Motor neuron (in vitro differentiated cells): ENCODE results near the gene PSMC3. TPM values are rescaled to one million over a fixed set of nuclear protein-coding genes. Genes with fewer than 3 reads are reported as not detected.
A peak's percentile ranks its signal among the peaks of the same experiment; 100 is the strongest.

Experiments
- ATAC-seq, 8 experiments: fragments of 200-7000 bp; cut with Tn5 transposase; replicated peaks in 6 of 8; 2 replicates each; pipeline ENCODE4 v1.8.0; 2021; ENCODE audit warnings: mild to moderate bottlenecking in 8 of 8, moderate library complexity in 8 of 8
- H3K27ac ChIP-seq, 2 donors: fragments of 250-450 bp; sonication (Bioruptor Pico); 2 replicates each; pipeline ENCODE4 v1.9.0; 2021; ENCODE audit warnings: antibody characterized with exemption in 2 of 2, mild to moderate bottlenecking in 2 of 2, moderate library complexity in 1 of 2
- H3K4me1 ChIP-seq, 2 donors: fragments of 250-450 bp; sonication (Bioruptor Pico); replicated peaks in 1 of 2; 2 replicates each; pipeline ENCODE4 v1.6.1; 2021; ENCODE audit warnings: antibody characterized with exemption in 2 of 2, mild to moderate bottlenecking in 2 of 2, moderate library complexity in 1 of 2
- H3K4me3 ChIP-seq, 5 donors: fragments of 250-450 bp; sonication (Bioruptor Pico); 2 replicates each; pipeline ENCODE4 v1.9.0; 2021; ENCODE audit warnings: antibody characterized with exemption in 5 of 5, mild to moderate bottlenecking in 5 of 5, moderate library complexity in 4 of 5
- WGBS, 10 experiments: fragments of 450-650 bp; shearing (Covaris generic); methylation state at CpG; one replicate each; pipeline ENCODE4 v1.0.0; 2022; 5-methylcytosine and 5-hydroxymethylcytosine counted together
- in situ Hi-C, 9 experiments: fragments of 400-800 bp; cut with MboI; loops; one replicate each; pipeline ENCODE4 v1.15.0; 2021; ENCODE audit warnings: low sequenced_read_pairs in 9 of 9, low pct_unique_long_range_greater_than_20kb in 2 of 9; ENCODE audit not compliant: unreplicated experiment in 9 of 9
- total RNA-seq, 8 experiments: library from RNA; unstranded; fragments of 300-600 nt; gene quantifications; 2 replicates each; pipeline versions ENCODE4 v1.2.3 to v1.2.4, GENCODE V29; 2022

Gene PSMC3
- total RNA-seq, 8 experiments from 2014 or later: 106 to 245 (median 159) TPM

DNA sequence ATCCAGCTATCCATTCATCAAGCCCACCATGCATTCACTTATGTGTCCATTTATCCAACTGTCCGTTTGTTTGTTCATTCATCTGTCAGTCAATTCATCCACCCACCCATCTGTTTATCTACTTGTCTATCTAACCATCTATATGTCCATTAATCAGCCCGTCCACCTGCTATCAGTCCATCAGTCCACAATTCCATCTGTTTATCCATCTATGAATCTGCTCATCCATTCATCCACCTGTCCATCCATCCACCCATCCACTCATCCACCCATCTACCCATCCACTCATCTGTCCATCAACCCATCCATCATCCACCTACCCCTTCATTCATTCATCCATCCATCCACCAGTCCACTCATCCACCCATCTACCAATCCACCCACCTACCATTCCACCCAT, 46.9 kb downstream of the PSMC3 start:
- no peak overlapping the region for H3K4me3 ChIP-seq
- 52 to 100% (median 83%) methylated on average over 2 of the region's 2 CpGs; no CpG with 5 or more reads in 3 of the 10 experiments for WGBS, 10 experiments
- in situ Hi-C loops: no loop called here
- no peak for ATAC-seq
- peaks cover 5 to 8% of the 10 kb centered on the region in 2 donors for H3K4me1 ChIP-seq
- no peak overlapping the region for H3K27ac ChIP-seq

DNA sequence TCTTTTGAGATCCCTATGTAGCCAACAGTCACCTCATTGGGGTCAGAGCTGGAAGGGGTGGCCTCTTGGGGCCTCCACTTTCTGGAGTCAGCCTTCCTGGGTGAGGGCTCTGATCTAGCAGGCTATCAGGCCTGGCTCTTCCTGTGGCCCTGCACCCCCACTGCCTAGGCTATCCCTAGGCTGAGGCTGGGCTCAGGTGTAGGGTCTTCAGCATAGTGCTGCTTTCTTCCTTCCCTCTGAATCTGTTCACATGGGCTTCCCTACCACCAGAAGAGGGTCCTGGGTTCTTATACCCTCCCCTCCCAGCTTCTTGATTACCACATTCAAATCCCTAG, 47.4 kb downstream of the PSMC3 start:
- peak in 3 of 8 experiments; percentile 3 to 11 (median 7) for ATAC-seq
- Histone ChIP-seq H3K4me1 (peaks cover 5 to 8% of the 10 kb centered on the region in 2 donors), H3K27ac (no peak overlapping the region)

DNA sequence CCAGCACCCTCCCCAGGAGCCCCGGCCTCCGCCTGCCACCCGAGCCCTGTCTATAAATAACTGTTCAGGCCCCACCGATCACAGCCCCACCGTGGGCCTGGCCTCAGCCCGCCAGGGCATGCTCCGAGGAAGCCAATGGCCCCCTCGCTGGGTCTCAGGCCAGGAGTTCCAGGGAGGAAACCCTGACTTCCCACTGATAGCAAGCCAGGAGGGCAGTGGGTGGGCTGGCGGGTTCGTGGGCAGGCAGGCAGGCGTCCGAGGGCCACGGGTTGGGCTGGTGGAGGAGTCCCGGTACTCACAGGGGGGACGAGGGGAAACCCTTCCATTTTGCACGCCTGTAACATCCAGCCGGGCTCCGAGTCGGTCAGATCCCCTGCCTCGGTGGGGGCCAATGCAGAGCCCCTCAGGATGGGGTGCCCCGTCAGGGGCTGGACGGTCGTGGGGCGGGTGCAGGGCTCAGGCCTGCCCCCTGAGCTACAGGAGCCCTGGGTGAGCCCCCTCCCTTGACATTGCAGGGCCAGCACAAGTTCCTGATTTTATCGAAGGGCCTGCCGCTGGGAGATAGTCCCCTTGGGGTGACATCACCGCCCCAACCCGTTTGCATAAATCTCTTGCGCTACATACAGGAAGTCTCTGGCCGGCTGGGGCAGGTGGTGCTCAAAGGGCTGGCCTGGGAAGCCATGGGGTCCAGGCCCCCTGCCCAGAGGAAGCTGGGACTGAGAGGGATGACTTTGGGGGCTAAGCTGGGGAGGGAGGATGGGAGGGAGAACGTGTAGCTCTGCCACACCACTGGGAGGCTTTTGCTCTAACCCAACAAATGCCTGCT, 48.0 kb downstream of the PSMC3 start, which contains the start of gene SPI1:
Gene SPI1, minus strand, starts transcription at position 538 of the 826 bp plus-strand sequence. Its CDS starts 194 bp downstream, at position 344.
- peaks cover 5 to 8% of the 10 kb centered on the region in 2 donors for H3K4me1 ChIP-seq
- 60 to 68% methylated on average over 3 to 5 of the region's 31 CpGs; no CpG with 5 or more reads in 8 of the 10 experiments for WGBS, 10 experiments
- no peak within 1 kb of the TSS for H3K27ac ChIP-seq
- ATAC-seq: peak in 5 of 8 experiments; percentile 61 to 79 (median 72)
- in situ Hi-C loops: no loop called here
- H3K4me3 ChIP-seq: no peak within 1 kb of the TSS

More for the DNA sequence above, 47.4 kb downstream of the PSMC3 start:
- no peak overlapping the region for H3K4me3 ChIP-seq
- in situ Hi-C loops: no loop called here

DNA sequence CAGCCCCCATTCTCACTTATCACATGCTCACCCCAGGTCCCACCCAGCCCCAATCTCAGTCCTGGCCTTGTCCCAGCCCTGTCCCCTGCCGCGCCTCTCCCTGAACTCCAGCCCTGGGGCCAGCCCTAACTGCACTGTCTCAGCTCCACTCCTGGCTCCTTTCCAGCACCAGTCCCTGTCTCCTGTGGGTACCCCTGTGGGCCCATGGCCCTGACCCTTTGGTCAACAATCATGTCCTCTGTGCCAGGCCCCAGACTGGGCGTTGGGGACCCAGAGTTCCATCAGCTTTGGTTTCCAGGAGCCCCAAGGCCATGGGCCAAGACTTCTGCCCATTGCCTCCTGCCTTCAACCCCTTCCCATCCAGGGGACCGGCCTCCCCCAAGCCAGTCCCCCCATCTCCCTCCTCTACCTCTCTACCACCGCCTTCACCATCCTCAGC, 48.6 kb downstream of the PSMC3 start:
- Histone ChIP-seq H3K4me1 (peaks cover 5 to 8% of the 10 kb centered on the region in 2 donors), H3K4me3 (no peak overlapping the region), H3K27ac (no peak overlapping the region)
- no peak for ATAC-seq
- in situ Hi-C loops: no loop called here
- WGBS, 10 experiments: no CpG with 5 or more reads among the region's 5 CpGs

DNA sequence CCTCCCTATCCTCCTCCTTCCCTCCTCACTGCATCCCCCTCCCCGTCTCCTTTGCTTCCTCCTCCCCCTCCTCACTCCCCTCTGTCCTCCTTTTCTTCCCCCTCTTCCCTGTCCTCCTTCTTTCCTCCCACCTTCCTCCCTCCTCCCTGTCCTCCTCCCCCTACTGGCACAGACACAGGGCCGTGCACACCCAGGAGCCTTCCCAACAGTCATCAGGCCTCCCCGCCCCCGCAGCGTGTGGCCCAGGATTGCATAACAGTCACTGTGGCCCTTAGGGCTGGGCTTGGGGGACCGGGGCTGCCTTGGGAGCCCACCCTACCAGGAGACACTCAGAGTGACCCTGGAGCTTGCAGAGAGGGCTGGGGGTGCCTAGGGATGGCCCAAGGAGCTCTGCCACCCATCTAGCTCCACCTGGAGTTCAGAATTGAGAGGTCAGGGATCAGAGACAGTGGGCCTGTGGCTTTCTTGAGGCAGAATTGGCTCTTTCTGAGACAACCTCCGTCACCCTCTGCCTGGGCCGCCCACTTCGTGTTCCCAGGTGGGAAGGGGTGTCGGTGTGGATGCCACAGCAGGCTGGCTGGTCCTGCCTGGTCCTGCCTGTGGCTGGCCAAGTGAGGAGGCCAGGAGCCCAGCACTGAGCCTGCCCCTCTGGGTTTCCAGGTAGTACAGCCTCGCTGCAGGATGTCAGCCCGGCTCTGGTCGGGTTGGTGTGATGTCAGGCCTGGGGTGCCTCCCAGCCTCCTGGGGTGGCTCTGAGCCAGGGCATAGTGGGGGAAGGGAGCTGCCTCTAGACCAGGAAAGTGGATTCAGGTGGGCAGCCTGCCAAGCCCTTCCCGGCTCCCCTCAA, 49.5 kb downstream of the PSMC3 start:
- 80 to 100% methylated on average over 1 of the region's 14 CpGs; no CpG with 5 or more reads in 8 of the 10 experiments for WGBS, 10 experiments
- in situ Hi-C loops: no loop called here
- ATAC-seq: peak in 2 of 8 experiments; percentile 20 to 55
- no peak overlapping the region for H3K27ac ChIP-seq
- H3K4me1 ChIP-seq: peaks cover 5 to 8% of the 10 kb centered on the region in 2 donors
- H3K4me3 ChIP-seq: no peak overlapping the region

DNA sequence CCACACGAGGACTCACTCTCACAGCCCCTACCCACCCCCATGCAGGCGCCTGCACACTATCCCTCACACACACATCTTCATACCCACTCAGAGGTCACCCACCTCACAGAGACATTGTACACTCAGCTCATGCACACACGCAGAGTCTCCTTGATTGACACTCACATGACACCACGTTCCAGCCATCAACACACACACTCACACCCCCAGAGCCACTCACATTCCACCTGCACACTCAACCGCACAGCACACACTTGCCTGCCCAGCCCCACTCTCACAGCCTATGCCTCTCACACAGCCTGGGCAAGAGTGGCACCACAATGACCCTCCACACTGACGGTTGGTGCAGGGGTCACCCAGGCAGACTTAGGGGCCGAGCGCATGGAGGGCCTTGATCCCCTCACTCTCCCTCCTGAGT, 50.1 kb downstream of the PSMC3 start:
- H3K27ac ChIP-seq: no peak overlapping the region
- no peak overlapping the region for H3K4me3 ChIP-seq
- in situ Hi-C loops: no loop called here
- peaks cover 5 to 8% of the 10 kb centered on the region in 2 donors for H3K4me1 ChIP-seq
- no peak for ATAC-seq
- whole genome bisulfite sequencing, 10 experiments: 40 to 80% (median 75%) methylated on average over 1 to 2 of the region's 8 CpGs; no CpG with 5 or more reads in 7 of the 10 experiments

DNA sequence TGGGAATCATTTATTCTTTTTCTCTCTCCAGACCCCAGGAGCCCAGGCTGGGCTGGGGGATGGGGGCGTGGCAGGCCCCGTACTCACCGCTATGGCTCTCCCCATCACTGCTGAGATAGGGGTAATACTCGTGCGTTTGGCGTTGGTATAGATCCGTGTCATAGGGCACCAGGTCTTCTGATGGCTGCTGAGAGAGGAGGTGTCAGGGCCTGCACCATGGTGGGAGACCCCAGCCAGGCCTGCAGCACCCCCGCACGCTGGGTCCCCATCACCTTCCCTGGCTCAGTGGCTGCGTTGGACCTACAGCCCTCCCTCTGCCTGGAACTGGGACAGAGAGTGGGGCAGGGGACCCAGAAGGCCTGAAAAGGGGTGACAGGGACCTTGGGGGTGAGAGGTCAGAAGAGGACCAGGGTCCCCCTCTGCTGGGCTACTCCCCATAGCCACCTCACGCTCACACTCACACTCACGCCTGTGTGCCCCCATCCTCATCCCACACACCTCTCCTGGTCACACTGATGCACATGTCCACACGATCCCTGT, 50.6 kb downstream of the PSMC3 start:
- no peak overlapping the region for H3K4me3 ChIP-seq
- ATAC-seq: no peak
- H3K27ac ChIP-seq: no peak overlapping the region
- in situ Hi-C loops: no loop called here
- peaks cover 5 to 8% of the 10 kb centered on the region in 2 donors for H3K4me1 ChIP-seq
- WGBS, 10 experiments: 20 to 100% (median 88%) methylated on average over 1 to 9 of the region's 13 CpGs; no CpG with 5 or more reads in 2 of the 10 experiments

DNA sequence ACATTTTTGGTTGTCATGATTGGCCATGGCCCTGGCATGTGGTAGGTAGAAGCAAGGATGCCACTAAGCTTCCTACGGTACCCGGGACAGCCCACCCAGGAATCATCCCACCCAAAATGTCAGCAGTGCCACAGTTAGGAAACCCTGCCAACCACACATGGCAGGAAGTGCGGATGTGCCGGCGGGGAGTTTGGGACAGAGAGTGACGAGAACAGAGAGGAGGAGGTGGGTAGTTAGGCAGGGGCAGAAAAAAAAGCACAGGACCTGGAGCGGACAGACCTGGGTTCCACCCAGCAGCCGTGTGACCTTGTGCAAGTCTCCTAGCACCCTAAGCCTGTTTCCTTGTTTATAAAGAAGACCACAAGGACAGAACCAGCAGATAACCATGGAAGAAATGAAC, 51.2 kb downstream of the PSMC3 start:
- WGBS, 10 experiments: 61 to 100% (median 80%) methylated on average over 1 to 5 of the region's 8 CpGs; no CpG with 5 or more reads in 5 of the 10 experiments
- Histone ChIP-seq H3K27ac (no peak overlapping the region), H3K4me3 (no peak overlapping the region), H3K4me1 (peaks cover 5 to 8% of the 10 kb centered on the region in 2 donors)
- no peak for ATAC-seq
- in situ Hi-C loops: no loop called here

DNA sequence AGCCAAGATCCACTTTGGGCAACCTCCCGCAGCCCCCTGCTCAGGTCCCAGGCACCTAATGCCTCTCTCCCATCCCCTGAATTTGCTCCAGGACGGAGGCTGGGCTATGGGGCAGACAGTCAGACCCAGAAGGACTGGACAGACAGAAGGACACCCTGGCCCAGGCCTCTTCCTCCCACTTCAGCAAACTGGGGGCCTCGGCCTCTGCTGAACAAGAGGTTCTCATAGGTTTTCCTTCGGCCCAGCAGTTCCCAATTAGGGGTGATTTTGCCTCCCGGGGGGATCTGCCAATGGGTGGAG, 51.6 kb downstream of the PSMC3 start:
- H3K27ac ChIP-seq: no peak overlapping the region
- no peak for ATAC-seq

DNA sequence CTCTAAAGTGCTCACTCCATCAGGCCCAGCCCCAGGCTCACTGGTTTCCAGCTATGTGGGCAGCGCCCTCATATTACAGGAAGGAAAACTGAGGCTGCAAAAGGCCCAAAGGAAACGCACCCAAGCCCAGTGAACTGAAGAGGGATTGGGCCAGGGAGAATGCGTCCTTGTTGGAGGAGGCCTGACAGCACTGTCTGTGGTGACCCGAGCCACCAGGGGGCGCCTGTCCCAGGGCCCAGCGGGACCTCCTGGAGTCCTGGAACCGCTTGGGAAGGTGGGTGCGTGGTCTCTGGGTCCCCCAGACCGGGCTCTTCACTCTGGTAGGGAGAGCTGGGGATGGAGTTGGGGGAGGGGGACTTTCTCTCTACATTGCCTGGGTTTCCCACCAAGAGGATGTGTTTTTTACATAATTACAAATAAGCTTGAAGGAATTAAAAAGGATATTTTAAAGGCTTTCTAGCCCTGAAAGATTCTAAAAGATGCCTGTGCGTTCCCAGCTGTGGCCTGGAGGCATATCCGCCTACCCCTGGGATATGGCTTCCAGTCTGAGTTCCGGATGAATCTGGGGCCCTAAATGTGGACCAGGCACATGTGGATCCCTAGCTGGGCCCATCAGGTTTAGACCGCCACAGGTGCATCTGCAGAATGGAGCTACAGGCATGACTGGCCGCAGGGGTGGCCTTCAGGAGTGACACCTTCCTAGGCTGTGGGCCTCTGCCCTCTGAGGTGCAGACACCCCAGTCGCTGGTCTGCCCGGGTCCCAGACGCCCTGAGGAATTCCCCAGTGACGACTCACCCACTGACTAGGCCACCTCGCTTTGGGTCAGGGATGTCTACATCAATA, 52.1 kb downstream of the PSMC3 start:
- Histone ChIP-seq H3K27ac (no peak overlapping the region), H3K4me3 (no peak overlapping the region), H3K4me1 (peaks cover 5 to 8% of the 10 kb centered on the region in 2 donors)
- ATAC-seq: peak; percentile 70 to 99 (median 86)
- WGBS, 10 experiments: 0 to 83% (median 44%) methylated on average over 1 to 6 of the region's 19 CpGs; no CpG with 5 or more reads in 4 of the 10 experiments
- in situ Hi-C loops: no loop called here

More for the DNA sequence above, 51.6 kb downstream of the PSMC3 start:
- Histone ChIP-seq H3K4me3 (no peak overlapping the region), H3K4me1 (peaks cover 5 to 8% of the 10 kb centered on the region in 2 donors)
- in situ Hi-C loops: no loop called here
- WGBS, 10 experiments: 40 to 100% (median 83%) methylated on average over 1 to 3 of the region's 5 CpGs; no CpG with 5 or more reads in 7 of the 10 experiments

DNA sequence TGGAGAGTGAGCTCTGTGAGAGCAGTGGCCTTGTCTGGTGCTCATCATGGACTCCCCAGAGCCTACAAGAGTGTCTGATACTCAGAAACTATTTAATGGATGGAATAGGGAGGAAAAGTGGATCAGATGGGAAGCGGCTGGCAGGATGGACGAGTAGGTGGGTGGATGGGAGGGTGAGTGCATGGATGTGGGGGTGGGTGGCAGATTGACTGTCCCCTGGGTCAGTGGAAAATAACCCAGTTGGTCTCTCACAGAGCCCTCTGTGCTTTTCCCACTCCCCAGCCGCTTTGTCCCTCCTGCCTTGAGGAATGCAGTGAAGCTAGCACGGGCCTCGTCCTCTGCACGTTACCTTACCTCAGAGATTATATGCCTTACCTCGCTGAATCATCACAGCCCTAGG, 53.8 kb downstream of the PSMC3 start:
- no peak for ATAC-seq
- Histone ChIP-seq H3K4me1 (no peaks in the 10 kb centered on the region), H3K27ac (no peak overlapping the region), H3K4me3 (no peak overlapping the region)
- in situ Hi-C loops: no loop called here
- WGBS, 10 experiments: 63 to 100% (median 96%) methylated on average over 1 to 6 of the region's 7 CpGs; no CpG with 5 or more reads in 4 of the 10 experiments

DNA sequence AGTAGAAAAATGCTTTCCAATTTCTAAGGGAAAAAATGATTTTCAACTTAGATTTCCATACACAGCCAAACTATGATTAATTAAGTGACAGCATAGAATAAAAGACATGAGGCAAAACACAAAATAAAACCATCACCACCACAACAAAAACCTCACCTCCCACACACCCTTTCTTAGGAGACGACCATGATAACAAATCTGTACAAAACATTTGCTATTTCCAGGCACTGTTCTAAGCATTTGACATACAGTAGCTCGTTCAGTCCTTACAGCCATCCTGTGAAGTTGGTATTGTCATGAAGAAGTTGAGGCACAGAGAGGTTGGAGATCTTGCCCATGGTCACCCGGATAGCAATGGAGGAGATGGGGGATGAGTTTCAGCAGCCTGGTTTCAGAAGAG, 56.6 kb downstream of the PSMC3 start:
- in situ Hi-C loops: no loop called here
- H3K4me1 ChIP-seq: no peaks in the 10 kb centered on the region
- ATAC-seq: no peak
- H3K27ac ChIP-seq: no peak overlapping the region
- WGBS, 10 experiments: 0 to 73% (median 38%) methylated on average over 1 to 3 of the region's 3 CpGs; no CpG with 5 or more reads in 2 of the 10 experiments
- no peak overlapping the region for H3K4me3 ChIP-seq
